Measurements from ENCODE around the gene NSD1.
"Not testable (repeated sequence)": the region's sequence is repeated elsewhere in the genome, so short reads cannot be mapped to it uniquely, and the experiment has no call there.

NSD1 gene

GRCh38 chr5:177177847-177178437, 44.4 kb downstream of the NSD1 start:
- DNase-seq = not testable (repeated sequence)

- no peak for DNase-seq
Observed at GRCh38 chr5:177178733-177179304, 45.2 kb downstream of the NSD1 start.

GRCh38 chr5:177179431-177179830, 45.9 kb downstream of the NSD1 start:
- DNase-seq = no peak

GRCh38 chr5:177183142-177183541, 49.6 kb downstream of the NSD1 start:
- DNase-seq = no peak

- DNase-seq = no peak
Observed at GRCh38 chr5:177183766-177184360, 50.3 kb downstream of the NSD1 start.

GRCh38 chr5:177185993-177186392, 52.4 kb downstream of the NSD1 start:
- DNase-seq = no peak

GRCh38 chr5:177186645-177187044, 53.1 kb downstream of the NSD1 start:
- no peak for DNase-seq

- DNase-seq = no peak
Observed at GRCh38 chr5:177188775-177189174, 55.2 kb downstream of the NSD1 start.

- DNase-seq = no peak
Observed at GRCh38 chr5:177189416-177189815, 55.8 kb downstream of the NSD1 start.

GRCh38 chr5:177189965-177190364, 56.4 kb downstream of the NSD1 start:
- DNase-seq = no peak

GRCh38 chr5:177194268-177194667, 60.7 kb downstream of the NSD1 start:
- DNase-seq = no peak

- DNase-seq = no peak
Observed at GRCh38 chr5:177195307-177195952, 61.9 kb downstream of the NSD1 start.

- DNase-seq = no peak
Observed at GRCh38 chr5:177198738-177199137, 65.2 kb downstream of the NSD1 start.

- DNase-seq = no peak
Observed at GRCh38 chr5:177204281-177204680, 70.7 kb downstream of the NSD1 start.

- DNase-seq = no peak
Observed at GRCh38 chr5:177209610-177210009, 76.0 kb downstream of the NSD1 start.

GRCh38 chr5:177212242-177212641, 78.7 kb downstream of the NSD1 start:
- no peak for DNase-seq

- no peak for DNase-seq
Observed at GRCh38 chr5:177220576-177220975, 87.0 kb downstream of the NSD1 start.

GRCh38 chr5:177222269-177222668, 88.7 kb downstream of the NSD1 start:
- DNase-seq = no peak

GRCh38 chr5:177225798-177226197, 92.2 kb downstream of the NSD1 start:
- no peak for DNase-seq

GRCh38 chr5:177226860-177227259, 93.3 kb downstream of the NSD1 start:
- no peak for DNase-seq

- DNase-seq = no peak
Observed at GRCh38 chr5:177228751-177229150, 95.2 kb downstream of the NSD1 start.

GRCh38 chr5:177230660-177231059, 97.1 kb downstream of the NSD1 start:
- no peak for DNase-seq

GRCh38 chr5:177231479-177232250, 98.1 kb downstream of the NSD1 start:
- DNase-seq = no peak

Measured in CD4-positive, alpha-beta T cell treated with Interleukin-21 for 1 hour (primary cell).